CD4-positive, alpha-beta T cell treated with Interleukin-2 at 100 ng/mL for 4 hours (primary cell): Measurements from ENCODE around the gene ACYP2.
"Not testable (repeated sequence)": the region's sequence is repeated elsewhere in the genome, so short reads cannot be mapped to it uniquely, and the experiment has no call there.

ENCODE experiments used
- DNase-seq: peaks from one replicate; pipeline ENCODE4 v3.0.0-alpha.2; 2020; ENCODE audit warnings: low spot score

The ACYP2 gene

DNA sequence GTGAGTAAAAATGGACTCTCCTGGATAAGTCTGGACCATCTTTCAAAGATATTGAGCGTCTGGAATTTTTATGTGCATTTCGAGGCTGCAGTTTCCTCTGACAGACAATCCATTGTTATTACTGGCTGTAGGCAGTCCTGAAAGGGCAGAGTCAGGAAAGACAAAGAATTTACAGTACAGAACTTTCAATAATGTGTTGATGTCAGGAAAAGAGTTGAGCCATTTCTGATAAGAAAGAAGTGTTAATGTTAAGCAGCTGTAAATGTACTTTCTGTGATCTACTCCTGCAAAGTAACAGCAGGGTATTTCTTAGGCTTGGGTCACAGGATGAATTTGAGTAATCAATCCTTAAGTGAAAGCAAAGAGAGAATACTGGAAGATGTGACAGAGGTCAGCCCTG, 110.8 kb downstream of the ACYP2 start:
- DNase-seq = no peak

DNA sequence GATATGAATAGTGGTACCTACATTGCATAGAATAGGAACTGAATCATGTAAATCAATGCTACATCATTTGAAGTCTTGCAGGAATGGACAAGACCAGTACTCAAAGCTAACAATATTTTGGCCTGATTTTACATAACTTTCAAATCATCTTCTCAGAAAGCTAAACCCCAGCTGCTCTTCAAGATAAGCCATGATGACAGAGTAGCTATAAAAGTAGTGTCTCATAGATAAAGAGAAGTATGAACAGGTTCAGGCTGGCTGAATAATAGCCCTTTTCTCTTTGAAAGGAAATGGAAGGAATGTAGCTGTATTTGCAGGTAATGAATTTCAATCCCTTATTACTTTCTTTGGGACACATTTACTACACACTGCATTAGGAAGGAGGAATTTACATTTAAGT, 112.4 kb downstream of the ACYP2 start:
- no peak for DNase-seq

DNA sequence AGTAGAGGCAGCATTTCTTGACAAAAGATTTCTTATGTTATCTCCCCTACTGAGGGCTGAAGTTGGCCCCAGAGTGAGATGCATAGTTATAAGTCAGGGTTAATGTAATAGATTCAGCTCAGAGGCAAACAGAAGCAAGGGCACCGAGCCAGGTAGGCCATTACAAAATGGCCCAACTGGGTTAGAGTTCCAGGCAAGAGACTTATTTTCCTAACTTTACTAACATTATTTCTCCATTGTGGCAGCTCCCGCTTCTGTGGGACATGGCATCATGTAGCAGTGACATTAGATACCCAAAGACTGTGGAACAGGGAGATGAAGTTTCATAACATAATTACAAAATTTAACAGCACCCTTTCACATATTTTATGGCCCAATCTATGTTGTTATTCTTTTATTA, 113.5 kb downstream of the ACYP2 start:
- DNase-seq = no peak

DNA sequence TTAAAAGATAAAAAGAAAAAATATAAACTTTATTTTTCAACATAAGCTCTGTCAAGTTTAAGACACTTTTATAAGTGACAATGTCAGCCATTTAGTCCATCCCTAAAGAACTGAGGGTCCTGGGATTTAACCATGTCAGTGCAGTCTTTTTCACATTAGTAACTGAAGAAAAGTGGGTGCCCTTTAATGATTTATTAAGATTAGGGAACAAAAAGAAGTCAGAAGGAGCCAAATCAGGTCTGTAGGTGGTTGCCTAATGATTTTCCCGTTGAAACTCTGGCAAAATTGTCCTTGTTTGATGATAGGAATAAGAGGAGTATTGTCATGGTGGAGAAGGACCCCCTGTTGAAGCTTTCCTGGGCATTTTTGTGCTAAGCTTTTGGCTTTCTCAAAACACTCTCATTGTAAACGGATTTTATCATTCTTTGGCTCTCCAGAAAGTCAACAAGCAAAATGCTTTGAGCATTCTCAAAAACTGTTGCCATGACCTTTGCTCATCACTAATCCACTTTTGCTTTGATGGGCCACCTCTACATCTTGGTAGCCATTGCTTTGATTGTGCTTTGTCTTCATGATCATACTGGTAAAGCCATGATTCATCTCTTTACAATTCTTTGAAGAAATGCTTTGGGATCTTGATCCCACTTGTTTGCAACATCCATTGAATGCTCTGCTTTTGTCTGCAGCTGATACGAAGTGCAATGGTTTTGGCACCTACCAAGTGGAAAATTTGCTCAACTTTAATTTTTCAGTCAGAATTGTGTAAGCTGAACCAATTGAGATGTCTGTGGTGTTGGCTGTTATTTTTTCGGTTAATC, 118.6 kb downstream of the ACYP2 start:
- no peak for DNase-seq

DNA sequence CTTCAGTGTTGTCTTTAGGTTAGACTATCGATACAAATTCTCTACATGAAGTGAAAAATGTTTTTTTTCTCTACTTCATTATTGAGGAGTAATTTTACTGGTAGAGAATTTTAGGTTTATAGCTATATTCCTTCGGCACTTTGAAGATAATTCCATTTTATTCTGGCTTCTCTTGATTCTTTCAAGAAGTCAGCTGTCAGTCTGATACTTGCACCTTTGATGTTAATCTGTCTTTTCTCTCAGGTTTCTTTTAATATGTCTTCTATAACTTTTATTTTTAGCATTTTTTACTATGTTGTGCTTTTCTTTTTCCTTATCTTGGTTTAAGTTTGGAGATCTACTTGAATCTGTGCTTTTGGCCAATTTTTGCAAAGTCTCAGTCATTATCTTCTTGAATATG, 122.0 kb downstream of the ACYP2 start:
- no peak for DNase-seq

DNA sequence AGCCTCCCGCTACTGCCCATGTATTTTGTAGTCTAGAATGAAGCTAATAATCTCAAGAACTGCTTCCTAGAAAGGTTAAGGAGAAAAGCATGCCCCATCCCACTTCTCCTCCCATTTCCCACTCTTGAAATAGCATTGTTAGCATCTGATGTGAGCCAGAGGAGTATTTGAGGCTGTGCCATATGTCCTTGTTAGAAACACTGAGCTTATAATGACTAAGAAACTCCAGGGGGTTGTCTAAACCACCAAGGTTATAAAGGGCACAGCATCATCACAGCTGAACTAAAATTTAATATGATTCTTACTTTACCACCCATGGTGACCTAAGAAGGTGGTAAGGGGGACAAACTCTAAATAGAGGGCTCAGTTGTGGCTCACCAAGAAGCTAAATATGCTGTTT, 124.0 kb downstream of the ACYP2 start:
- DNase-seq = no peak

DNA sequence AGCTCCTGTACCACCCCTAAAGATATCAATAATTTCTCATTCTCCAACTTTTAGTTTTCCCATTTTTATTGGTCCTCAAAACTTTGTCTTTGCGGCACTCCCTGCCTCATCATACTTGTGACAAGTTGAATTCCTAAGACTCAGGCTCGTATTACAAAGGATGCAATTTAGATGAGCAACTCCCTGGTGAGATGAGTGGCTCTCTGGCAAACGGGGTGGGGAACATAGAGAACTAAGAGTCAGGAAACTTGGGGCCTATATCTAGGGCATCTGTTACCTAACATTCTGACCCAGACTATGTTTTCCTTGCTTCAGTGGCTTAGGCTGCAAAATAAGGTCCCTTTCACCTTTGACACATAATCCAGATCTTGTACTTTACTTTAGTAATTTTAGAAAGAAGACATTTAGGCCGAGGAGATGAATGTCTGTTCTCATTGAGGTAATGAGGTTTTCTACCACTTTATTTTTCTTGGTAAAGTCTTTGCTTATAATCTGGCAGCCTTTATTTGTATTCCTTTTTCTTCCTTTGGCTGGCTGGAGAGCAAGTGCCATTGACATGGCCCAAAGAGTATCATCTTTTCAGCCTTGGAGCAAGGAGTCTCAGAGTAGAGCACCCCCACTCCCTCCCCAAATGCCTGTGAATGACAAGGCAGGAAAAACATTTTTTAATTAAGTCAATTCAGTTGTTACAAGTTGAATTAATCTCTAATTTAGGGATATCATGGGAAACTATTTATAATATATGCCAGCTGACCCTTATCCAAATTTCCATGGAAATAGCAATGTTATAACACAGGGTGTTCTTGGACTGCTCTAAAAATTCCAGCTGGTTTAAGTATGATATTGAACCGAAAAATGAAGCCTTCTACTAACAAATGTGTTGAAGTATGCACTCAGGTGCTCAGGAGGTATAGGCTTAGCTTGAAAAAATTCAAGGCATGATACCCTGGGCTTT, 125.4 kb downstream of the ACYP2 start:
- no peak for DNase-seq

DNA sequence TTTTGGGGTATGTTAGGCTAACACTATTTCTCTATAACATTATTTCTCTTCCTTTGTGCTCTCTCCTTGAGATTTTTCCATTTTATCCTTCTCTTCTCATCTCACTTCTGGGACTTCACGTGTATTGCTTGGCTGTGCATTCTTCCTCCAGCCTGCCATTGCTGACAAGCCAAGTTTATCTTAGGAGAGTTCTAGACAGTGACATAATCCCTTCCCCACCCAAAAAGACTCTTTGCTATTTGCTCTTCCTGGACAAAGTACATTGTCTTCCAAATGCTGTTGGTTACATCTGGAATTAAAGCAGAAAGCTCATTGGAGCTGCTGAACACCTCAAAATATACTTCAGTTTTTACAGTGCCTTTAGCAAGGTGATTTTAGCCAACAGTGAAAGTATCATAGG, 131.7 kb downstream of the ACYP2 start:
- no peak for DNase-seq

DNA sequence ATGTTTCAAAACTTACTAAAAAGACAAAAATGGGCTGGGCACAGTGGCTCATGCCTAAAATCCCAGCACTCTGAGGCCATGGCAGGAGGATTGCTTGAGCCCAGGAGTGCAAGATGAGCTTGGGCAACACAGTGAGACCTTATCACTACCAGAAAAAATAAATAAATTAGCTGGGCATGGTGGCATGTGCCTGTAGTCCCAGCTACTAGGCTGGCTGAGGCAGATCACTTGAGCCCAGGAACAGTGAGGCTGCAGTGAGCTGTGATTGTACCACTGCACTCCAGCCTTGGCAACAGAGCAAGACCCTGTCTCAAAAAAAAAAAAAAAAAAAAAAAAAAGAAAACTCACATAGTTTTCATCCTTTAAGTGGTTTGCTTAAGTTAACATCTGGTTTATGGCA, 134.2 kb downstream of the ACYP2 start:
- no peak for DNase-seq

DNA sequence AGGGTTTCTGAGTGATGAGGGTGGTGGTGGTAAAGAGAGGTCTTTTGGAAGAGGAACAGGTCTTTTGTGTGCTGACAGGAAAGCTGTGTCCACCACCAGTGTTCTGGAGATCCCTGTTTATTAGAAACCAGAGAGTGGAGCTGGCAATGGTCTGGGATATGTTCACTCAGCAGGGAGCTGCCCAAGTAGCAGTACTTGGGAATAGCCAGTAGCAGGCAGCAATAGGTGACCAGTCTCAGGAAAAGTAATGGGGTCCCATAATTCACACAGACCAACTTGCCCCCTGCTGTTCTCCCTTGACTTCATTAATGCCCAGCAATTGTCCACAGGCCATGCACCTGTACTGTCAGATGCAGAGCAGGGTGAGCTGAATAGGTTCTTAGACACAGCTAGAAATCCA, 138.8 kb downstream of the ACYP2 start:
- no peak for DNase-seq

DNA sequence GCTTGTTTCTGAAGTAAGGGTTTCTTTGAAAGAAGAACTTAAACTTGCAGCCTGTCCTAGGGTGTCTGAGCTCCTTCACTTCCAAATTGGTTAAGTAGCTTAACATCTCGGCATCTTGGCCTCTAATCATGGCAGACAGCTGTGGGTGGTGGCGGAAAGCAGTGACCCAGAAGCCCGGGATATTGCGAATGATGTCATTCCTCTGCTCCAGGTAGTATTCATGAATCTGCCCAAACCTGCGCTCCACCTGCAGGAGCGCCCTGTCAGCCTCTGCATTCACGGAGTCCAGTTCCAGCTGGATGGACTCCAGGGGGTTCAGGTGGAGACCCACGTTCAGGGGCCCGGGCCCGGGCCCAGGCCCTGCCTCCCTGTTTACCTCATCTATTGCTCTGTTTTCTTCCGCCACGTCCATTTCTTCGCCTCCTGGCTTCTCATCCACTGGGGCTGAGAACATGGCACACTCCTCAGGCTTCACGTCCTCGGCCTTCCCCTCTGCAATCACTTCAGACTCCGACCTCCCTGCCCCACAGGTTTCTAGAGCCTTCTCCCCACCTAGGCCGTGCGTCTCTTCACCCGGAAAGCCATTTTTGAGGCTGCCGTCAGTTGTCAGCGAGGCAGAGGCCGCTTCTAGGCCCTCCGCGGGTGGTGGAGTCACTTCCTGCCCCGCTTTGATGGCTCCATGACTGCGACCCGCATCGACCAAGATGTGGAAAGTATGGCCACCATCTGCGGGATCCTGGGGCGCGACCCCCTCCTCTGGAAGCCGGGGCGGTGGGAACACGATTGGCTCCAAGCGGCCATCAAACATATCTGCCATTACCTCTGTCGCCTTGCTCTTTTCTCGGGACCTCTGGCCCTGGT, 140.0 kb downstream of the ACYP2 start:
- no peak for DNase-seq

DNA sequence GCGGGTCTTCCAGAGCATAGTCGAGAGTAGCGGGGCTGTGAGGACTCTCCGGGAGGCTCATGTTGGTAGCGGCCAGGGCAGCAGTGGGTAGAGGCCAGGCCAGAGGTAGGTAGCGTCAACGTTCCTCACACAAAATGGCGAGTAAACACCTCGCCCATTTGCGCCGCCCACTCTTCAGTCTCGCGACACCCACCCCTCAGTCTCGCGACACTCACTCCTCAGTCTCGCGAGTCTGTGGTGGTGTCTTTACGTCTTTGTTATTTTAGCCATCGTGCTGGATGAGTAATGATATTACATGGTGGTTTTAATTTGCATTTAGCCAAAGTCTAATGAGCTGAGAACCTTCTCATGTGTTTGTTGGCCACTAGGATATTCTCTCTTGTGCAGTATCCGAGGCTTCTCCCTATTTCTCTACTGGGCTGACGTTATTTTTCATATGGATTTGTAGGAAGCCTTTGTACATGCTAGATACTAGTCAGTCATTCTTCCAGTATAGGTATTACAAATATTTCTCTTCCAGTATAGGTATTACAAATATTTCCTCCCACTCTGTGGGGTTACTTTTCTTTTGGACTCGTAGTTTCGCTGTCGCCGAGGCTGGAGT, 140.8 kb downstream of the ACYP2 start, which contains the start of gene TSPYL6:
Gene TSPYL6, minus strand, starts transcription at position 139 of the 604 bp plus-strand sequence. Its CDS starts 78 bp downstream, at position 61.
- no peak for DNase-seq

DNA sequence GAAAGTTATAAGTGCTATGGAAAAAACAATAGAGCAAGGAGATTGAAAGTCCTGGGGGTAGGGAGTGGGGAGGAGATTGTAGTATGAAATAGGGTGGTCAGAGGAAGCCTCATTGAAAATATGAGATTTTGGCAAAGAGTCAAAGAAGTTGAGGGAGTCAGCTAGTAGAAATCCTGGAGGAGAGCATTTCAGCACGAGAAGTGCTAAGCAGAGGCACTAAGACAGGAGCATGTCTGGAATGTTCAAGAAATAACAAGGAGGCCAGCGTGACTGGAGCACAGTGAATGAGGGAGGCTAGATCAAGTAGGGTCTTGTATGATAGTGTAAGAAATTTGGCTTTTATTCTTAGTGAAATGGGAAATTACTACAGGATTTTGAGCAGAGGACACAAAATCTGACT, 142.8 kb downstream of the ACYP2 start:
- no peak for DNase-seq

DNA sequence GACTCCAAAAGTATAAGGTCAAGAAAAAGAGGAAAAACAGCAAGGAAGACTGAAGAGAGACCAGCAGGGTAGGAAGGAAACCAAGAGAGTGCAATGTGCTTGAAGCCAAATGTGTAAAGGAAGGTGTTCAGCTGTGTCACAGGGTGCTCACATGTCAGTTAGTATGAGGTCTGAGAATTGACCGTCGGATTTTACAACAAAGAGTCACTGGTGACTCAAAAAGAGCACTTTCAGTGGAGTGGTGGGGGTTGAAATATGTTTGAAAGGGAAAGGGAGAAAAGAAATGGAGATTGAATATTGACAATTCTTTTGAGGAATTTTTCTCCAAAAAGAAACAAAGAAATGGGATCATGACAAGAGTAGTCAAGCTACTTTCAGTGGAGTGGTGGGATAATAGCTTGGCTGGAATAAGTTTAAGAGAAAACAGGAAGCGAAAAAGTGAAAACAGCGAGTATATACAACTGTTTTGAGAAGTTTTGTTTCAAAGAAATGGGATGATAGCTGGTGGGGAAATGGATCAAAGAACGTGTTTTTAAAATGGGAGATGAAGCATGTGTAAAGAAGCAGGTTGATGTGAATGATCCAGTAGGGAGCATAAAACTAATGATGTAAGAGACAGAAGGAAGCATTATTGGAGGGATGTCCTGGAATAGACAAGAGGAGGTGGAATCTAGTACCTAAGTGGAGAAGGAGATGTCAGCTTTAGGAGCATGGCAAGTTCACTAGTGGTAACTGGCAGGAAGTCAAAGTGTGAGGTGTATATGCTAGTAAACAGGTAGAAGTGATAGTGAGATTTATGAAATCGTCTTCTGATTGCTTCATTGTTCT, 144.2 kb downstream of the ACYP2 start:
- no peak for DNase-seq

DNA sequence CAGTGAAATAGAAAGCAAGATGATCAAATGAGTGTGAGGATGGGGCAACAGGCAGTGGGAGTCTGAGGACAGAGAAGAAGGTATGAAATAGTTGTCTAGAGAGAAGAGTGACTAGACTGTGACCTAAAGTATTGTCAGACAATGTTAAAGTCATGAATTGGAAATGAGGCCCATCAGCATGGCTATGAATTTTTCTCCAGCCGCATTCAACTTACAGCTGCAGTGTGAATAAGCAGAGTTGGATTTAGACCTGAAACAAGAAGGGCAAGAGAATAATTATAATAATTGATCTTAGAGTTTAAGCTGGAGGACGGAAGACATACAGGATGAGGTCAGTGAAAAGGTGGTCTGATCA, 144.8 kb downstream of the ACYP2 start:
- no peak for DNase-seq

DNA sequence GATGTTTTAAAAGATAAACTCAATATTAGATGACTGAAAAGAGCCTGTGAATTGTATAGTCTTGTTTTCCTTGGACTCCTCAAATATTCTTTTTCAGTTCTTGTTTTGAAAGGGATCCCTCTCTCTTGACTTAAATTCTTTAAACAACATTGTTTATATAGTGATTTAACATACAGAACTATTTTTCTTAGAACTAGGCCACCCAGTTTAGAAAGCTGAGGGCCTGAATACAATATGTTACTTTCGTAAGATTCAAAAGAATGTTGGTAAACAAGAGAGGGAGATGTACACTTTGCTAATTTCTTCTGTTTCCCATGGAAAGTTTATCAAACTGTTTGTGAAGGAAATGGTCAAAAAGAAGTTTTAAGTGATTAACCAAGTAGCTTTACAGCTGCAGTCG, 146.1 kb downstream of the ACYP2 start:
- DNase-seq = no peak

DNA sequence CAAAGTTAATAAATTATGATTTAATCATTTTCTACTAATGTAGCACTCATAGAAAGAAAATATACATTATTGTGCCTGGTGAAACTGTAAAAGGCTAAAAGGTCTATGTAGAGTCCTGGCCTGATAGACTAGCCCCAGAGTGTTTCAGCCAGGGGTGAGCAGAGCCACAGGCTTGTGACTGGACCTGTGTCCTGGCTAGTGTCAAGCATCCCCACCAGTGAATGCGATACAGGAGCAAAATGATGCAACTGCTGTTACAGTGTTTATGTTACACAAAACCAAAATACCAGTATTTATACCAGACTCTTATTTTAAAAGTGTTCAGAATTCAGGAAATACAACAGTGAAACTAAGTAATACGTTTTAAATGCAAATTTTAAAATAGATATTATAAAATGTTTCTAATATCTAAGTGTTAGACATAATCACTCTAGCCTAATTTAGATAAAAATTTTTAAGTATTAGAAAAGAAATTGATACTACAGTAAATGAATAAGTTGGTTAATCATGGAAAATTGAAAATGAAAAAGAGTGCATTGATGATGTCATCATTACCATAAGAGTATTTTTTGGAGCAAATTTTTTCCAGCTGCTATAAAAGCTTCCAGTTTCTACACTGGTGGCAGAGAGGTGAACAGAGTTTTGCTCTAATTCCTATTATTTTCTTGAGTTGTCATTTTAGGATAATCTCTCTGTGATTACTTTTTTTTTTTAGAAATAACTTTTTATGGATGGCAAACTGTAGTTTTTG, 146.8 kb downstream of the ACYP2 start:
- no peak for DNase-seq

DNA sequence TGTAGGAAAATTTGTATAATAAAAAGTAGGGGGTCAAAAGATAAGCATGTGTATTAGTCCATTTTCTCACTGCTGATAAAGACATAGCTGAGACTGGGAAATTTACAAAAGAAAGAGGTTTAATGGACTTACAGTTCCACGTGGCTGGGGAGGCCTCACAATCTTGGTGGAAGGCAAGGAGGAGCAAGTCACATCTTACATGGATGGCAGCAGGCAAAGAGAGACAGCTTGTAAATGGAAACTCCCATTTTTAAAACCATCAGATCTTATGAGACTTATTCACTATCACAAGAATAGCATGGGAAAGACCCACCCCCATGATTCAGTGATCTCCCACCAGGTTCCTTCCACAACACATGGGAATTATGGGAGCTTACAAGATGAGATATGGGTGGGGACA, 149.7 kb downstream of the ACYP2 start:
- DNase-seq = not testable (repeated sequence)

DNA sequence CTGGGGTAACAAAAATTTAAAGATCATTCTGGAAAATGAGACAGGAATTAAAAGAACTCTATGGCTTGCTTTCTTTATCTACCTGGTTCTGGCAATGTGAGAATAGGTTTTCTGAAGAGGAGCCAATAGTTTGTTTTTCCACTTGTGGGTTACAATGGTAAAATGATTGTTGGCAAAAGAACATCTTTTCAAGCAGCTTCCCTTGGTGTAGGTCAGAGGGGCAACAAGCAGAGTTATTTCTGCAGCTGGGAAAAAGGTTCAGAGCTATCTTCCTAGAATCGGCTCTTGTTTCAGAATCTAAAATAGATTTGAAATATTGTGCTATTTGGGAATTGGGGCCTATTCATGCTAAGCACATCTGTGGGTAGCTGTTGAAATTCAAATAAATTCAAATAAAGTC, 152.2 kb downstream of the ACYP2 start:
- no peak for DNase-seq

DNA sequence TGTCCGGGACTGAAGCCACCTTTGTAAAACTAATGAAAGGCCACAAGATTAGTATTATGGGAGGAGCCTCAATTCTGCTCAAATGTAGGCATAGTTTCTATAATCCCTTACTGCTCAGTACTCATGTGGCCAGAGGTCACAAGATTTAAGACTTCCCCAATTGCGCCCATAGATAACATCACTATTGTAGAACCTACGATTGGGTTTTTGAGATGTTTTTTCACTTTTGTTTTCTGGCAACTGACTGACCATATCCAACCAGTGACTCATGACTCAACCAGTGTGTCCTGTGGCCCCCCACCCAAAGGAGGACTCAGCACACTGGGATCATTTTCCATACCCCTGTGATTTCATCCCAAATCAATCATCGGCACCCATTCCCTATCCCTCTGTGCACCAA, 155.8 kb downstream of the ACYP2 start:
- no peak for DNase-seq
